Stimulated activated CD8-positive, alpha-beta memory T cell treated with anti-CD3 and anti-CD28 coated beads, Interleukin-7, amount 100 ng/mL, for 4 hours (primary cell): ENCODE results near the gene OR2L8.

ENCODE experiments used
- DNase-seq, 2 donors: peaks; one replicate each; pipeline ENCODE4 v3.0.0-alpha.2; 2020; ENCODE audit warnings: low read depth in 2 of 2

OR2L8 gene

DNA sequence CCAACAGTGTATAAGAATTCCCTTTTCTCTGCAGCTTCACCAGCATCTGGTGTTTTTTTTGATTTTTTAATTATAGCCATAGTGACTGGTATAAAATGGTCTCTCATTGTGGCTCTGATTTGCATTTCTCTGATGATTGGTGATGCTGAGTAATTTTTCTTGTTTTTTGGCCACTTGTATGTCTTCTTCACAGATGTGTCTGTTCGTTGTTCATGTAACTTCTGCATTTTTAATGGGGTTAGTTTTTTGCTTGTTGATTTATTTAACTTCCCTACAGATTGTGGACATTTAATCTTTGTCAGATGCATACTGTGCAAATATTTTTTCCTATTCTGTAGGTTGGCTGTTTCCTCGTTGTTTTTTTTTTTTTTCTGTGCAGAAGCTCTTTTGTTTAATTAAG is 44.3 kb downstream of the OR2L8 start:
- DNase-seq = no peak

GRCh38 chr1:247998811-247999210 is 50.2 kb downstream of the OR2L8 start:
- no peak for DNase-seq
